ENCODE results near the gene TLE1.

TLE1 gene

GRCh38 chr9:81546489-81546888 lies 142.9 kb downstream of the TLE1 start:
- no peak for DNase-seq (ENCODE audit: low read depth in 3 of 3)

DNA sequence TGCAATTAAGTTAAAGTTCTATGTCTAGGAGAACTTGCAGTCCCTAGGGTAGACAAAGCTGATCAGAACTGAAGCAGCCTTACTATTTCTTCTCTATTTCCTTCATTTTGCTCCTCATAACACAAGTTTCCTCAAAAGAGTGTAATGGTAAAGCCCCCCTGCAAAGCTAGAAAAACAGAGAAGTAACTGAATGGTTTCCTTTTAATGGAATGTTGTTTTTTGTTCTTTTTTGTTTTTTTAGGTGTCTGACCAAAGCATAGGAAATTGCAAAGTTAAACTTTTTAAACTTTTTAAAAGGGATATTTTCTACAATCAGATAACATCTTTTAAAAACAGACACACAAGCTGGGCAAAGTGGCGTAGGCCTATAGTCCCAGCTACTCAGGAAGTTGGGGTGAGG lies 145.7 kb downstream of the TLE1 start:
- DNase-seq (ENCODE audit: low read depth in 3 of 3) = no peak

- DNase-seq (ENCODE audit: low read depth in 3 of 3) = no peak
These were observed 147.0 kb downstream of the TLE1 start for GRCh38 chr9:81542118-81542889.

DNA sequence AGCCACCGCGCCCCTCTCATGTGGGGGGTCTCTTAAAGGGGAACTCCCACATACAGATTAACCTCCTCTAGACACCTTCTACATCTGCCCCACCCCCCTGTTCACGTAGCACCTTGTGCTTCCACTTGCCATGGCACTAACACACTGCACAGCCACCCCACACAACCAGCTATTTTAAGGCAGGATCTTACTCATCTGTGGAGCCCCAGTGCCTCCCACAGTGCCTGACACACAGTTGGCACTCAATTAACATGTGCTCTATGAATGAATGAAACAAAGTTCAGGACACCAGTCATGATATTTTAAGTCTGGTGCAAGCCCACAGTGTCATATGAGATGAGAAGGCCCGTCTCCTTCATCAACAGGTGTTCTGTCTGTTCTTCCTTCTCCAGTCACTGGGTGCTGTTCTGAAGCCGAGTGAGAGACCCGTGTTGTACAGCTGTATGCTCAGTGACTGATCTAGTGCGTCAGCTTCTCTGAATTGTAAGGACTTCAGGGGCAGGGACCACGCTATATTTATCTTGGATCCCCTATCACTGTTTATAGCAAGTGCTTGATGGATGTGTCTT lies 149.1 kb downstream of the TLE1 start:
- no peak for DNase-seq (ENCODE audit: low read depth in 3 of 3)

DNA sequence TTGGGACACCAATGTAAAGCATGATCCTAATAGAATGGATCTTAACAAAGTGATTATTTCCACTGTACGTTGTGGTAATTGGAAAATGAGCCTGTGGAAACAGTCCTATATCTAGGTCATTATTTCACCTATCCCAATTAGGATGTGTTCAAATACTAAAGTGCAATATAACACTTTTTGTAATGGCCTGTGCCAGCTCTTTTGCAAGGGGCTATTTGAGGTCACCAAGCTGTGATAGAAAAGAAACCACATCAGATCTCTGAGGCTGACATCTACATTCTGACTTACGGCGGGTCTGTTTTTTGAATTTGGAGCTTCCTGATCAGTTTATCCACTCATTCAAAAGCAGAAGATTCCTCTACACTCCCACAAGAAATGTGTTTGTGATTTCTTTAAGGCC lies 150.0 kb downstream of the TLE1 start:
- DNase-seq (ENCODE audit: low read depth in 3 of 3) = no peak

DNA sequence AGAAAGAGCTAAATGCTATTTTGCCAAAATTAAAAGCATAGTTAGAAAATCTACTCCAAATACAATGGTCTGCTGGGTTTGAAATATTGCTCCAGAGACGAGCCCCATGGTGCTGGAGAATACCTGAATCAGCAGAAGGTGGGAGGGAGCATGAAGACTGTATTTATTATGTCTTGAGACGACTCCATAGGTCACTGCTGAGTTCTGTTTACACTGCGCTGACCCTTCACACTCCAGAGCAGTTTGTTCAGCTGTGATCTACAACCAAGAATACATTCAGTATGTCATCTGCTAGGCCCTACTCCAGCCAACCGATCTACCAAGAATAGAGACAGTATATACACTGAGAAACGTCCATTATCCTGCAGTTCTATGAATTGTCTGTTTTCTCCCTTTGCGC lies 150.5 kb downstream of the TLE1 start:
- DNase-seq (ENCODE audit: low read depth in 3 of 3) = no peak

DNA sequence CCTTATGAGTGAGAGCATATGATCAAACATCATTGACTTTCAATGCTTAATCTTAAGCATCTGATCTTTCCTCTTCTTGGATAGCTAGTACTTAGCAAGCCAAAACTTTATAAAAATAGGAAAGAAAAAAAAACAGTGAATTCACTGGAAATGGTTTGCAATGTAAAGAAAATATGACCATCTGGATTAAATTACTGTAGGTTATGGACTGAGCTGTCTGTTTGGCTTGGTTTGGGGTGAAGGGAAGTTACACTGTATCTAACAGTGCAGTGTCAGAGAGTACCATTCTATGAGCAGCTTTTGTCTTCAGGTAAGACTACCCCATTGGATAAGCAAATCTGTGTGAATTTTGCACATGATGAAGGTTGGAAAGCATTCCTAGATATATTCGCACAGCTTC lies 151.4 kb downstream of the TLE1 start:
- no peak for DNase-seq (ENCODE audit: low read depth in 3 of 3)

DNA sequence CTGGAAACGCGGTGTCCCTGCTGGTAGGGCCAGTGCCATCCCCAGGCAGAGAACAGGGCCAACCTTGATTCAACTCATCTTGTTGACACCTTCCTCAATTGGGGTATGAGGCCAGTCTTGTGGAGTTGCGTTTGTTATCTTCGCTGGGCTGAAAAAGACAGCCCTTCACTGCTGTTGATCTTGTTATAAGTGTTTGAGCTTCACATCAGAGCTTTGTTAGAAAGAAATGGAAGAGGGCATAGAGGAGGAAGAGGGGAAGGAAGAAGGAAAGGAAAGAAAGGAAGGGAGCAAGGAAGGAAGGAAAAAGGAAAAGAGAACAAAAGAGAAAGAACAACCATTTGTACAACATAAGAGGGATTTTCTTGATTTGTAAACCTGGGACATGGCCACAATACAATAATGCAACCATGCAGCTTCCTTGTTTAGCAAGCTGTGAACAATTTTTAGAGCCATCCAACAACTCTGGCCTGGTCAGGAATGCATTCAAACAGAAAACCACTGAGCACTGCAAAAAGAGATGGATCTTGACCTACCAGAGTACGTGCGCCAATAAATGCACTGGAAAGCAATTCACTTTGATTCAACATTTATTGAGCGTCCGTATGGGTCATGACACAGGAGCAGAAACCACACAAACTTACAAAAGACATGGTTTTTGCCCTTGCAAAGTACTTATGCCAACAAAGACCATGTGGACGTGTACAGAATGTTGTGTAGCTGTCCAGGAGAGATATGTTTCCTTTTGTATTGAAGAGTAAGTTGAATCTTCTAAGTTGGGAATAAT lies 152.9 kb downstream of the TLE1 start:
- no peak for DNase-seq (ENCODE audit: low read depth in 3 of 3)

DNA sequence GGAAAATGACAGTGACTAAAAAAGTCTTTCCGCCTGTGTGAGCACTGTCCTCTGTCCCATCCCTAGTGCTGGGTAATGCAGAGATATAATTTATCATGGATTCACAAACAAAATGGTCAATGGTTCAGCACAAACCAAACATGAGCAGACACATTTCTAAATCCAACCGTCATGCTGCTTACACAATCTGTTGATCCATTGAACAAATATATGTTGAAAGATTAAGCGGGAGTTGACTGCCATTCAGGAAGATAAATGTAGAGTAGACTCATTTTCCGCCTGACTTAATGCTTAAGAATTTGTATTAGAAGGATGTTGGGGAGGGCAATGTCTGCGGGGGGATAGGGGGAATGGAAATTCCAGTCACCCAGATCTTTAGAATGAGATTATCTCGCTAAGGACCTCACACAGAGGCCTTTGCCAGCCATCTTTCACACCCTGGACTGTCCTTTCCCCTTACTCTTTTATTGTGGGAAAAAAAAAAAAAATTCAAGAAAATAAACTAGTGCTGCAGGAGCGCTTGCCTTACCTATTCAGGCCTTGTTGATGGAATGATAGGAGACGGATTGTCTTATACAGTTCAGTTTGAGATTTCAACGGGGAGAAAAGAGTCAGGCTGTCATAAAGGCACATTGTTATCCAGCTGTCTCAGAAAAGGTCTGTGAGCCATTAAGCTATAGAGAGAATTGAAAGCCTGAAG lies 153.7 kb downstream of the TLE1 start:
- no peak for DNase-seq (ENCODE audit: low read depth in 3 of 3)

- no peak for DNase-seq (ENCODE audit: low read depth in 3 of 3)
These were observed 155.0 kb downstream of the TLE1 start for GRCh38 chr9:81534138-81534875.
